NB4 (cell line): Measurements from ENCODE around the gene PLD4.

ENCODE experiments used
- POLR2A ChIP-seq: IDR thresholded peaks from 2 replicates; pipeline ENCODE4 v1.6.1; 2011; ENCODE audit warnings: mild to moderate bottlenecking; ENCODE audit not compliant: insufficient read length; ENCODE audit errors: extremely low read depth
- TF ChIP-seq, protein P1 (sequence below): IDR thresholded peaks from one replicate; pipeline ENCODE4 v1.5.1; 2012; ENCODE audit warnings: low read depth, low read length

DNA sequence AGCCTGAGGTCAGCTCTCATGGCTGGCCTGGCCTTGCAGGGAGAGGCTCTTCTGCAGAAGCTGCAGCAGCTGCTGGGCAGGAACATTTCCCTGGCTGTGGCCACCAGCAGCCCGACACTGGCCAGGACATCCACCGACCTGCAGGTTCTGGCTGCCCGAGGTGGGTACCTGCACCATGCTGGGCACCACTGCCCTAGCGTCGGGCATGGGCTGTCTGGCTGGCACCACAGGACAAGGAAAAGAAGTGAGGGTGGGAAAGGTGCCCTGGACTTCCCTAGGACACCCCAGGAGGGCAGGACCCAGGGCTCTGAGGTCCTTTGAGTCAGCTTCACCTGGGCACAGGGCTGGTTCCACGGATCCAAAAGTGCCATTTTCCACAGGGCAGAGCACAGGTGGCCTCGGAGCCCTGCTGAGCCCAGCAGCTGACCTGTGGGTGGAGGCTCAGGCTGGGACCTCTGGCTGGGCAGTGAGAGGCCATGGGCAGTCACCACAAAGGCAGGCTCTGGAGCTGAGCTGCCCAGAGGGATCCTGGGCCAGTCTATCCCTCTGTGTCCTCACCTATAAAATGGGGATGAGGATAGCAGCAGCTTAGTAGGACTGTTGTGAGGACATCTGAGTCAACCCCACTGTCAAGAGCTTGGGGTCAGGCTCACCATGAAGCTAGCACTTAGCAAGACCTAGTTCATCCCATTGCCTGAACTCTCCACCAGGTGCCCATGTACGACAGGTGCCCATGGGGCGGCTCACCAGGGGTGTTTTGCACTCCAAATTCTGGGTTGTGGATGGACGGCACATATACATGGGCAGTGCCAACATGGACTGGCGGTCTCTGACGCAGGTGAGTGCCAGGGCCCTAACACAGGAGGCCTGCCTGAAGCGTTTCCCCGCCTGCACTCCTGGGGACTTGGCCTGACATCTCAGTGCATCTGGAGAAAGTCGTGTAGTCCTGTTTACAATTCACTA is 4.9 kb downstream of the PLD4 start:
- TF ChIP-seq, protein P1, sequence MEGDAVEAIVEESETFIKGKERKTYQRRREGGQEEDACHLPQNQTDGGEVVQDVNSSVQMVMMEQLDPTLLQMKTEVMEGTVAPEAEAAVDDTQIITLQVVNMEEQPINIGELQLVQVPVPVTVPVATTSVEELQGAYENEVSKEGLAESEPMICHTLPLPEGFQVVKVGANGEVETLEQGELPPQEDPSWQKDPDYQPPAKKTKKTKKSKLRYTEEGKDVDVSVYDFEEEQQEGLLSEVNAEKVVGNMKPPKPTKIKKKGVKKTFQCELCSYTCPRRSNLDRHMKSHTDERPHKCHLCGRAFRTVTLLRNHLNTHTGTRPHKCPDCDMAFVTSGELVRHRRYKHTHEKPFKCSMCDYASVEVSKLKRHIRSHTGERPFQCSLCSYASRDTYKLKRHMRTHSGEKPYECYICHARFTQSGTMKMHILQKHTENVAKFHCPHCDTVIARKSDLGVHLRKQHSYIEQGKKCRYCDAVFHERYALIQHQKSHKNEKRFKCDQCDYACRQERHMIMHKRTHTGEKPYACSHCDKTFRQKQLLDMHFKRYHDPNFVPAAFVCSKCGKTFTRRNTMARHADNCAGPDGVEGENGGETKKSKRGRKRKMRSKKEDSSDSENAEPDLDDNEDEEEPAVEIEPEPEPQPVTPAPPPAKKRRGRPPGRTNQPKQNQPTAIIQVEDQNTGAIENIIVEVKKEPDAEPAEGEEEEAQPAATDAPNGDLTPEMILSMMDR = no peak
- no peak for TF ChIP-seq POLR2A
